ENCODE results near the gene LRRC8E.

- TF ChIP-seq, protein P1, sequence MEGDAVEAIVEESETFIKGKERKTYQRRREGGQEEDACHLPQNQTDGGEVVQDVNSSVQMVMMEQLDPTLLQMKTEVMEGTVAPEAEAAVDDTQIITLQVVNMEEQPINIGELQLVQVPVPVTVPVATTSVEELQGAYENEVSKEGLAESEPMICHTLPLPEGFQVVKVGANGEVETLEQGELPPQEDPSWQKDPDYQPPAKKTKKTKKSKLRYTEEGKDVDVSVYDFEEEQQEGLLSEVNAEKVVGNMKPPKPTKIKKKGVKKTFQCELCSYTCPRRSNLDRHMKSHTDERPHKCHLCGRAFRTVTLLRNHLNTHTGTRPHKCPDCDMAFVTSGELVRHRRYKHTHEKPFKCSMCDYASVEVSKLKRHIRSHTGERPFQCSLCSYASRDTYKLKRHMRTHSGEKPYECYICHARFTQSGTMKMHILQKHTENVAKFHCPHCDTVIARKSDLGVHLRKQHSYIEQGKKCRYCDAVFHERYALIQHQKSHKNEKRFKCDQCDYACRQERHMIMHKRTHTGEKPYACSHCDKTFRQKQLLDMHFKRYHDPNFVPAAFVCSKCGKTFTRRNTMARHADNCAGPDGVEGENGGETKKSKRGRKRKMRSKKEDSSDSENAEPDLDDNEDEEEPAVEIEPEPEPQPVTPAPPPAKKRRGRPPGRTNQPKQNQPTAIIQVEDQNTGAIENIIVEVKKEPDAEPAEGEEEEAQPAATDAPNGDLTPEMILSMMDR (IDR thresholded peaks at IDR 0.05; ENCODE audit: low read depth, low read length) = no peak
- no peak for TF ChIP-seq MYC (IDR thresholded peaks at IDR 0.05; ENCODE audit: low read depth, low read length)
- no peak for TF ChIP-seq POLR2A (IDR thresholded peaks at IDR 0.05; ENCODE audit: extremely low read depth, insufficient read length)
- TF ChIP-seq, protein P2, sequence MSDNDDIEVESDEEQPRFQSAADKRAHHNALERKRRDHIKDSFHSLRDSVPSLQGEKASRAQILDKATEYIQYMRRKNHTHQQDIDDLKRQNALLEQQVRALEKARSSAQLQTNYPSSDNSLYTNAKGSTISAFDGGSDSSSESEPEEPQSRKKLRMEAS (IDR thresholded peaks at IDR 0.05; ENCODE audit: low read depth, low read length) = no peak
These were observed 21.0 kb upstream of the LRRC8E start for GRCh38 chr19:7867092-7867844.
